Hematopoietic multipotent progenitor cell treated with erythropoietin and hydrocortisone succinate and interleukin-3 and kit ligand, for 6 days (in vitro differentiated cells): ENCODE results near the gene CTU1.

Source experiments
- DNase-seq: peaks from one replicate; pipeline ENCODE4 v3.0.0-alpha.2; 2015

CTU1 gene

GRCh38 chr19:51079481-51080110 is 28.6 kb downstream of the CTU1 start:
- DNase-seq = no peak

DNA sequence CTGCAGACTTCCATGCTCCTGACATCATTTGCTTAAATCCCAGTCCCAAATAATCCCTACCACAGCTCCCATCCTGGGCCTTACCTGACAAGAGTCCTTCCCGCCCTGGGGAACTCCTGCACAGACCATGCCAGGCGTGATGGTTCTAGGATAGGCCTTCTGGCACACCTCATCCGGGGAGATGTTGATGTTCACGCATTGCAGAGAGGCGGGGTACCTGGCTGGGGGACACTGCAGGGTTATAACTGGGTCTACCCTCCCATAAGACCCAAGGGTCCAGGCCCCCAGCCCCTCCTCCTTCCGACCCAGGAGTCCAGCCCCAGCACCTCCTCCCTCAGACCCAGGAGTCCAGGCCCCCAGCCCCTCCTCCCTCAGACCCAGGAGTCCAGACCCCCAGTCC is 29.5 kb downstream of the CTU1 start:
- no peak for DNase-seq

- DNase-seq = no peak
Observed at GRCh38 chr19:51078104-51078503, 30.1 kb downstream of the CTU1 start.

GRCh38 chr19:51076631-51077213 is 31.5 kb downstream of the CTU1 start:
- no peak for DNase-seq

DNA sequence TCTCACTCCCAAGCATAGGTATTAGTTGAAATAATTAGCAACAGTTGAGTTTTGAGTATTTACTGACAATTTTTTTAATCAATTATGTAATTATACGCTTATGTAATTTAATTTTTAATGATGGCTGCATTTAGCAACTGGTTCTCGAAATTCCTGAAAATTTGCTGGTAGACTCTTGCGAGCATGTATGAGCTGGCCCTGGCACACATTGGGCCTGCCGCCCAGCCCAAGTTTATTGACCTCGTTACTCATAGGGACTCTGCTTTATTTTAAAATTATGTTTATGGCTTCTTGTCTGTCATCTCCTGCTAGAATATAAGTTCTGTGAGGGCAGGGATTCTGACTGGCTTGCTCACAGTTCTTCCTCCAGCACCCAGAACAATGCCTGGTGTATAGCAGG is 32.2 kb downstream of the CTU1 start:
- DNase-seq = no peak

DNA sequence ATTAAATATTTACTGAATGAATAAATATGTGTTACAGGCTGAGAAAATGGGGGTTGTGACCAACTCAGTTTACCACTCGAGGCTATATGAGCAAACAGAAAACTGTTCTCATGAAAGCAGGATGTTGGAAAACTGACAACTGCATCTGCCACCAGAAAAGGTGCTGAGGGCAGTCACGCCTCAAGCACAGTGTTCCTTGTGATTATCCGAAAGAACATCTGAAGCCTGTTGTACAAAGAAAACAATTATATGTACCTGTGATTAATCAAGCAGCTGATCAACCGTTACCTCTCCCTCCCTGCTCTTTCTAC is 37.2 kb downstream of the CTU1 start:
- no peak for DNase-seq

GRCh38 chr19:51070334-51071094 is 37.7 kb downstream of the CTU1 start:
- DNase-seq = no peak

DNA sequence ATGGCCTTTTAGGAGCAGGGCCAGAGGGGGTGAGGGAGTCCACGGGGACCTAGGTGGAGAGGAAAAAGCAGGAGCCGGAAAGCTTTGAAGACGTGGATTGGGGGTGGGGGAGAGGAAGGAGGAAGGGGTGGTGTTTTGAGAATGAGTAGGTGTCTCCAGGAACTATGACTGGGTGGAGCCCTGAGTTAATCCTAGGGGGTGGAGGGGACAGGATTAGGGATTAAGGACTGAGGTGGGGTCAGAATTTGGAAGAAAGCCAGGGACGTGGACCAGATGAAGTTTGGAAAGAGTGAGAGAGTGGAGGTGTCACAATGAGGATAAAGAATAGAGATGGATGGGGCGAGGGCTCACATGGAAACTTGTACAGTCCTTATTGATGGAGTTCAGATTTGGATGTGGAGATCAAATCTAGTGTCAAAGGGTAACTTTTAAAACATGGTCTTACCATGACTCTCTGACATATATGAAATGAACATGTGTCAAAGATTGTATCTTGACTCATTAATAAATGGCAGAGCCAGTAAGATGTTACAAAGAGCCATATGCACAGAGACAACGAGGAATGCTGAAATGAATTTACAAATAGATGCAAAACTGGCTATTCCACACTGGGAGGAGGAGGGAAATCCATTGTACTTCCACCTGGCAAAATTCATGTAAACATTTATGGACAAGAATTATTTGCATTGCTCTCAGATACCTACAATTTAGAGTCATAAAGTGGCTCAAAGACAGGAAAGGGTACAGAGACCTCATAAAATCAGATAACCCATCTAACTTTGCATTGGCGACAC is 41.6 kb downstream of the CTU1 start:
- DNase-seq = no peak

DNA sequence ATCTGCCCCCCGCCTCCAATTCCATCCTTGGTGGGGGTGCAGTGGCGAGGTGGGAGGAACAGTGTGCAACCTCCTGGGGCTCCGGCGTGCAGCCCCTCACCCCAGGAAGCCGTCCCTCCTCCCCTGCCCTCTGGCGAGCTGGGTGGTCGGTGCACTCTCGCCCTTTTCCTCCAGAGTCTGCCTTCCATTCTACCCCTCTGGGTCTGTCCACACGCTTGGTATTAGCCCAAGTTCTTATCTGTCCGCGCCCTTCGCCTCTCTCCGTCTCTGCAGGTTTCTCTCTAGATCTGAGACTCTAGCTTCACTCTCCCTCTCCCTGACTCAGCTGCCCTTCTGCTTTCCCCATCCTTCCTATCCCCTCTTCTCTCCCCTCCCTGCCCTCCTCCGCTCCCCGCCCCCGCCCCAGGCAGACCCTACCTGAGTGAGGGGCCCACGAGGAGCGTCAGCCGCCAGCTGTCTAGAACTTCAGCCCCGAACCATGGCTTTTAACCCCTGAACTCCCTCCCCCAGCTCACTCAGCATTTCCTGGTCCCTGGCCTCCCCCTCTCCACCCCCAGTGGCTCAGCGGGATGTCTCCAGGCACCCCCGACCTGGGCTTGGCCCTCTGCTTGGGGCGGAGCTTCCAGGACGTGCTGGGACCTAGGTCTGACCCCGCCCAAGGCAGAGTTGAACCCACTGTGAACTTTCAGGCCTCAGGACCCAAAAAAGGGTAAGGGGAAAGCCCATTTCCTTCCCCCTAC is 42.8 kb downstream of the CTU1 start:
- DNase-seq = no peak

DNA sequence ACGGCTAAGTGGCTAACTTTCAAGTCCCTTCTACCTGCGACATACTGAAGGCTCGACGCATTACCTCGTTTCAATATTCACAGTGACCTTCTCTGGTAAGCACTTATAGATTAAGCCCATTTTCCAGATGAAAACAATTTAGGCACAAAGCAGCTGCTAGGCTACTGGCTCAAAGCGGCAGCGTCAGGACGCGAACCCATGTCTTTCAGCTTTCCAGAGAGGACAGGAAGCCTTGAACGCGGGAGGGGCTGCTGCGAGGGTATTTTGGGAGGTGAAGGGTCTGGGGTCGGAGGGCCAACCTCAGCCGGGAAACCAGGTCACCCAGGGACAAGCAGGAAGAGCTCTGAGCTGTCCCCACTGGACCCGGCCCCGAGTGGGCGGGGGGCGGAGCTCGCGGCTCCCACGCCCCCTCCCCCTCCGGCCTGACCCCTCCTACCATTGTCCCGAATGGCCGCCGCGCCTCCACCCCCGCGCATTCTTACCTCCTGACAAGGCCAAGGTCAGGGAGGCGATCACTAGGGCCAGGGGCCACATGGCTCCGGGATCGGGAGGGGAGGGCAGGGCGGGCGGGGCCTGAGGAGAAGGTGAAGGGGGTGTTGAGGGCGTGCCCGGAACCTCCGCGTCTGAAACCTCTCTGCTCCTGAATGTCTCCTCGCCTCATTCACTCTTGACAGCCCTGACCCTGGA is 43.5 kb downstream of the CTU1 start, which contains the start of gene KLK13:
Gene KLK13, minus strand, starts transcription at position 559 of the 687 bp plus-strand sequence. Its CDS starts 25 bp downstream, at position 534.
- no peak for DNase-seq

GRCh38 chr19:51063664-51064063 is 44.5 kb downstream of the CTU1 start:
- no peak for DNase-seq

DNA sequence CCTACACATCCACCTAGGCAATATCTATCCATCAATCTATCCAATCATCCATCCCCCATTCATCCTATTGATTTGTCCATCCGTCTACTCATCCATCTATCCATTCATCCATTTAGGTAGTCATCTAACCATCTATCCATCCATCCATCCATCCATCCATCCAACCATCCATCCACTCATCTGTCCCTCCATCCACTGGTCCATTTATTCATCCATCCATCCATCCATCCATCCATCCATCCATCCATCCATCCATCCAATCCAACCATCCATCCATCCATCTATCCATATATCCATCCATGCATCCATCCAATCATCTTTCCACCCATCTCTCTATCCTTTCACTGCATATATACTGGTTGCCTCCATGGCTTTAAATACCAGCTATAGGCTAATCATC is 47.2 kb downstream of the CTU1 start:
- no peak for DNase-seq

- no peak for DNase-seq
Observed at GRCh38 chr19:51060336-51060735, 47.9 kb downstream of the CTU1 start.

DNA sequence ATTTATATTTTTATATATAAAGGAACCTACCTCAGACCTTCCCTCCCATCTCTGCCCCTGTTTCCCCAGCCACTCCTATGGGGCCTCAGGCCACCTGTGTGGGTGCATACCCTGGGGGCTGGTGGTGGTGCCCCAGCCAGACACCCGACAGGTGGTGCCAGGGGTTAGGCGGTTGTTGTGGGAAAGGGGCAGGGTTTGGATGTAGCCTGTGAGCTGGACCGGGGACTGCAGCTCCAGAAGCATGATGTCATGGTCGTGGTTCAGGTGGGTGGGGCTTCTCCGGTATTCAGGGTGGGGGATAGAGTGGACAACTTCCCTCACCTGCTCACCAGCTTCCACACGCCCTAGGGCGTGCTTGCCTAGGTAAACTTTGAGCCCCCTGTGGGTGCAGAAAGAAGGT is 48.5 kb downstream of the CTU1 start:
- no peak for DNase-seq

DNA sequence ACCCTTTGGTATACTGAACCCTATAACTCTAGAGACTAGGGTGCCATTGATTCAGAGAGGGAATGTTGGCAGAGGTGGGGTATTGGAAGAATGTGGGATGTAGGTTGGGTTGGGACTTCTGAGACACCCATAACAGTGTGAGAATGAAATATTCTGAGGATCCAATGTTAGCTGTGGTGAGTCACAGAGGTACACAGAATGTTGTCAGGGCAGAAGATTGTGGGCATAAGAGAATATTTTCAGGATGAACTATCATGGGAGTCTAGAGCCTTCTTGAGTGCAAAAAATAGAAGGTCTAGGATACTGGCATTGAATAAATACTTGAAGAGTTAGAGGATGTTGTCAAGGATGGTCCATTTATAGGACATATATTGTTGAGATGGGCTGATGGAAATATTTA is 52.3 kb downstream of the CTU1 start:
- DNase-seq = no peak
